GM18520 (cell line): ENCODE measurements around the gene PLCL1.

ENCODE experiments used
- ATAC-seq: cut with Tn5 transposase; IDR thresholded peaks from one replicate; pipeline ENCODE4 v1.9.1; 2021; ENCODE audit not compliant: unreplicated experiment

The PLCL1 gene

DNA sequence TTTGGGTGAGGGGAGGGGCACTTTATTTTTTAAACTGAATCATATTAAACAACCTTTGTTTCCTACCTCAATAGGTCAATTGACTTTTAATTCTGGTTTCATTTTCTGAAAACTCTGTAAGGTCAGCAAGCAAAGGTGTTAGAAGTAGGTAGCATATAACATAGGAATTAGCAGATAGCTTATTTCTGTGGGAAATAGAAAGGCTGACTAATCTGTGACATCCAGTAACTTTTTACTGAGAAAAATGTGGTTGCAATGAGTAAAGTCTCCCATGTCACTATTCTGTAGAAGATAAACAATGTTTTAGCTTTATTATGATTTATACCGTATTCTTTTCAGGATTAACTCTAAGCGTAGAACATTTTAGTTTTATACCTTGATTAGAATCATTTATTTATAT lies 240.4 kb downstream of the PLCL1 start:
- ATAC-seq: peak; percentile 27

GRCh38 chr2:198045227-198045626 lies 240.8 kb downstream of the PLCL1 start:
- no peak for ATAC-seq

DNA sequence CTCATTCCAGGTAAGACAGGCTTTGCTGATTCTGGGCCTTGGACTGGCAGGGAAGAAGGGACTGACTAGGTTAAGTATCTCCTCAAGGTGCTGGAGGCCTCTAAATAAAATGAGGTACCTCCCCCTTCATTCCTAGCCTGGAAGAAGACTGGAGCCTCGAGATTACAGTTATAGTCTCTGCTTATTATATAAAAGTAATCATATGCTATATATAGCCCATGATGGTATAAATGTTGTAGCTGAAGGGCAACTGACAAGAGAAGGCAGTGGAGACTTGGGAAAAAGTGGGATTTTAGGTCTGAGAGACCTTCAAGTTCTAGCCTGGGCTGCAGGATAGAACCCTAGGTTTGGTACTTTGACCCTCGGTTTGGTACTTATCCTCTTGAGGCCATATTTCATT lies 248.3 kb downstream of the PLCL1 start:
- ATAC-seq: no peak

DNA sequence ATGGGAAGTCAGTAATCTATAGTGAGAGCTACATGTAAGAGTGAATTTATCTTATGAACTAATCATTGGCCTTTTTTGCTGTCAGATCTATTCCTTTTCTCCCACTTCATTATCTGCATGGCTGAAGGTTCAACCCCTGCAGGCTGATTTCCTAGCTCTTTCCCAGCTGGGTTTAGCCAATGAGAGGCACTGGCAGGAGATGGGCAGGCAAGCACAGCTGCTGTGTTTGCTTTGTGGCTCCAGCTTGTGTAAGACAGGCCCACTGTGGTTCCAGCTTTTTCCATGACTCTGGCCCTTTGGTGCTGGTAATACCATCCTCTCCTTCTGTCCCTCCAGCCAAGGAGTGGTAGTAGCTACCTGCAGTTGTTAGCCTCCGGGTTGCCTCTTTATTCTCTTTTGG lies 248.8 kb downstream of the PLCL1 start:
- no peak for ATAC-seq

GRCh38 chr2:198053776-198054175 lies 249.4 kb downstream of the PLCL1 start:
- ATAC-seq: no peak

DNA sequence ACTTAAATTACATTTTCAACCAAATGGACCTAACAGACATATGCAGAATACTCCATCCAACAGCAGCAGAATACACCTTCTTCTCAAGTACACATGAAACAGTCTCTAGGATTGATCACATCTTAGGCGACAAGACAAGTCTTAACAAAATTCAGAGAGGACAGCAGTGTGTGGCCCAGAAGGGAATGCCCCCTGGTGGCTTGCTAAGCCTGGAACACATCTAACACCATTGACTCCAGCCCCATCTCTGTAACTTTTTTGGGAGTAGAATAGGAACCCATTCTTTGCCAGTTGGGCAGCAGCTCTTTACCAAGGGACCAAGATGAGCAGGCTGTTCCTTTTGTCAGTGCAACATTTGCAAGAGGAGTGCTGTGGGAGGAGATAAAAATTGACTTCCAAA lies 249.9 kb downstream of the PLCL1 start:
- ATAC-seq: peak; percentile 90

GRCh38 chr2:198055716-198056115 lies 251.3 kb downstream of the PLCL1 start:
- ATAC-seq: no peak

GRCh38 chr2:198056836-198057235 lies 252.4 kb downstream of the PLCL1 start:
- no peak for ATAC-seq

DNA sequence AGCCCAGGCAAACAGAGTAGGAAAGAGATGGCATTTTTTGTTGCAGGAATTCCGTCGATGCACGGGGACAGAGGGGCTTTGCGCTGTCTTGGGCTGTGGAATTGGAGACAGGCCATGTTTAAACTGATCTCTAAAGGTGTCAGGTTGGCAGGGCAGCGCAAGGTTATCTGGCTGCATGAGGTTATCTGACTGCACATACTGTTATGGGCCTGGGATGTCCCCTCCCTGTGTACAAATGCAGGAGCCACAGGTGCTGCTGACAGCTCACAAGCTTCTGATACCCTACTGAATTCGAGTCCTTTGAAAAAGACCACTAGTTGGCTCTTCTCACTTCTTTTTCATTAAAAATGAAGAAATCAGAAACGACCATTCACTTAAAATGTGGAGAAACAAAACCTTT lies 255.4 kb downstream of the PLCL1 start:
- no peak for ATAC-seq

- ATAC-seq: no peak
Measured at GRCh38 chr2:198060277-198060676, 255.9 kb downstream of the PLCL1 start.

GRCh38 chr2:198062826-198063225 lies 258.4 kb downstream of the PLCL1 start:
- no peak for ATAC-seq

GRCh38 chr2:198063242-198063641 lies 258.8 kb downstream of the PLCL1 start:
- no peak for ATAC-seq

DNA sequence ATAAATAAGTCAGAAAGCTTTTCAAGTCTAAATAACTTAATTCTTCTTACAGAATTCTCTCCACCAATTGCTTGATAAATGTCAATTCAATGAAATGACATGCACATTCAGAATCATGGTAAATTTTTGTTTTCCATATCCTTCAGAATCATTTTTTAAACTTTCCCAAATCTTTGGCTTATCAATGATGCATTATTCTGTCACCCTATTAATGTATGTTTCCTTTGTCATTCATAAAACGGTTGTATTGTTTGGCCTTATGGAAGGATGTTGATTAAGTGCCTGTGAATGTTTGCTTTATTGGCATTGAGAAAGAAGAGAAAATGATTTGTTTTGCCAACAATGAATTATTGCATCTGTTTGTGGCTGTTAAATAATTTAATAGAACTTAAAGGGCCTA lies 260.9 kb downstream of the PLCL1 start:
- no peak for ATAC-seq

DNA sequence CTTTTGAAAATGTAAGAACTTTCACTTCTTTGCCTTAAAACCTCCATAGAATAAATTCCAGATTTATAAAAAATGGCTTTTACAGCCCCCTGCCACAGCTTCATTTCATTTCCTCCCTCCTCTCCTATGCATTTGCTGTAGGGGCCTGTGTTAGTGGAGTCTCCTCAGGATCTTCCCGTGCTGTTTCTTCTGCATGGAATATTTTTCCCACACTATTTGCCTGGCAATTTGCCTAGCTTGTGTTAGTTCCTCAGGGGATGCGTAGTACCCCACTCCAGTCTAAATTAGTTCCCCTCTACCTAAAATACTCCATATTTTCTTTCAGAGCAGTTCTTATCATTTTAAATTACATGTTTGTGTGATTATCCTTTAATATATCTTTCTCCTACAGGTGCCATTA lies 262.2 kb downstream of the PLCL1 start:
- ATAC-seq: no peak

- ATAC-seq: no peak
Measured at GRCh38 chr2:198072655-198073054, 268.3 kb downstream of the PLCL1 start.

- no peak for ATAC-seq
Measured at GRCh38 chr2:198073253-198073652, 268.9 kb downstream of the PLCL1 start.

DNA sequence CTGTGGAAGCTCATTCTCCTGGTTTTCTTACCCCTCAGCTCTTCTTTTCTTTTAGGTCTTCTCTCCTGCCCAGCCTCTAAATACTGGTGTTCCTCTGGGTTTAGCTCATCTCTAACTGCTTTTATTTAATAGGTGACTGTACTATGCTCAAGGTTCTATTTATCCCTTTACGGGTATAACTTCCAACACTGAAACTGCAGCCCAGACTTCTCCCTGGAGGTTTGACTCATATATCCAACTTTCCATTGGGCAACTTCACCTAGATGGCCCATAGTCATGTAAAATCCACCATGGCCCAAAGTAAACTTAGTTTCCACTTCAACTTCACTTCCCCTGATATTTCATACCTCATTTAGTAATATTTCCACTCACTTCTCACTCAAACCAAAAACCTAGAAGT lies 273.1 kb downstream of the PLCL1 start:
- ATAC-seq: no peak

GRCh38 chr2:198080879-198081765 lies 276.7 kb downstream of the PLCL1 start:
- peak; percentile 79 for ATAC-seq

- ATAC-seq: no peak
Measured at GRCh38 chr2:198084156-198084555, 279.8 kb downstream of the PLCL1 start.

GRCh38 chr2:198096002-198096401 lies 291.6 kb downstream of the PLCL1 start:
- no peak for ATAC-seq

- no peak for ATAC-seq
Measured at GRCh38 chr2:198096965-198097364, 292.6 kb downstream of the PLCL1 start.

GRCh38 chr2:198097630-198098029 lies 293.2 kb downstream of the PLCL1 start:
- ATAC-seq: peak; percentile 53

- ATAC-seq: no peak
Measured at GRCh38 chr2:198098386-198098785, 294.0 kb downstream of the PLCL1 start.
